ENCODE results near the gene CEACAM3. TPM values are rescaled to one million over a fixed set of nuclear protein-coding genes. Genes with fewer than 3 reads are reported as not detected.
"Not testable (repeated sequence)": the region's sequence is repeated elsewhere in the genome, so short reads cannot be mapped to it uniquely, and the experiment has no call there.

The CEACAM3 gene
- 1 to 10 TPM in 5 of 6 donors, not detected in 1; 1.4 to 6.0 (median 2.7) TPM for total RNA-seq

DNA sequence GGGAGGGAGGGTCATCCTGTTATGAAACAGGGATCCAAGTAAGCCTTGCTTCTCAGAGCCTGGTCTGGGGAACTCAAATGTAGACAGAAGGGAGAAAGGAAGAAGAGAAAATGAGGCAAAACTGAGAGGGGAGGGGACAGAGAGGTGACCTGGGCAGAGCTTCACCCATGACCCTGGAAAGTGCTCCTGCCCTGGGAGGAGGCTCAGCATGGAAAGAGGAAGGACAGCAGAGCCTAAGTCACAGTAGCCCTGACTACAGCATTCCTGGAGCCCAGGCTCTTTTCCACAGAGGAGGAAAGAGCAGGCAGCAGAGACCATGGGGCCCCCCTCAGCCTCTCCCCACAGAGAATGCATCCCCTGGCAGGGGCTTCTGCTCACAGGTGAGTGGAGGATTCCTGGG is at the start of gene CEACAM3:
Gene CEACAM3 (plus strand): TSS at position 226 of the 400 bp plus-strand sequence. CDS start 91 bp downstream, at position 317.
- DNase-seq, result no peak
- Histone ChIP-seq H3K9me3 (no peaks in the 10 kb centered on the region), H3K4me1 (peaks cover 0 to 13% (median 2%) of the 10 kb centered on the region in 4 donors), H3K27ac (peak within 1 kb of the TSS in 3 of 4 donors; percentile 67 to 81 (median 67)), H3K4me3 (peak within 1 kb of the TSS in 1 of 4 donors; percentile 5), H3K27me3 (no peaks in the 10 kb centered on the region), H3K36me3 (no peaks in the 10 kb centered on the region)
- peak in 1 of 2 donors; percentile 27 for ATAC-seq (ENCODE audit: low FRiP score in 2 of 2)
- TF ChIP-seq POLR2A (IDR thresholded peaks at IDR 0.05) (no peak), EP300 (IDR thresholded peaks at IDR 0.05) (no peak), POLR2AphosphoS5 (IDR thresholded peaks at IDR 0.05) (no peak)
- TF ChIP-seq, protein P1, sequence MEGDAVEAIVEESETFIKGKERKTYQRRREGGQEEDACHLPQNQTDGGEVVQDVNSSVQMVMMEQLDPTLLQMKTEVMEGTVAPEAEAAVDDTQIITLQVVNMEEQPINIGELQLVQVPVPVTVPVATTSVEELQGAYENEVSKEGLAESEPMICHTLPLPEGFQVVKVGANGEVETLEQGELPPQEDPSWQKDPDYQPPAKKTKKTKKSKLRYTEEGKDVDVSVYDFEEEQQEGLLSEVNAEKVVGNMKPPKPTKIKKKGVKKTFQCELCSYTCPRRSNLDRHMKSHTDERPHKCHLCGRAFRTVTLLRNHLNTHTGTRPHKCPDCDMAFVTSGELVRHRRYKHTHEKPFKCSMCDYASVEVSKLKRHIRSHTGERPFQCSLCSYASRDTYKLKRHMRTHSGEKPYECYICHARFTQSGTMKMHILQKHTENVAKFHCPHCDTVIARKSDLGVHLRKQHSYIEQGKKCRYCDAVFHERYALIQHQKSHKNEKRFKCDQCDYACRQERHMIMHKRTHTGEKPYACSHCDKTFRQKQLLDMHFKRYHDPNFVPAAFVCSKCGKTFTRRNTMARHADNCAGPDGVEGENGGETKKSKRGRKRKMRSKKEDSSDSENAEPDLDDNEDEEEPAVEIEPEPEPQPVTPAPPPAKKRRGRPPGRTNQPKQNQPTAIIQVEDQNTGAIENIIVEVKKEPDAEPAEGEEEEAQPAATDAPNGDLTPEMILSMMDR (IDR thresholded peaks at IDR 0.05), result no peak

DNA sequence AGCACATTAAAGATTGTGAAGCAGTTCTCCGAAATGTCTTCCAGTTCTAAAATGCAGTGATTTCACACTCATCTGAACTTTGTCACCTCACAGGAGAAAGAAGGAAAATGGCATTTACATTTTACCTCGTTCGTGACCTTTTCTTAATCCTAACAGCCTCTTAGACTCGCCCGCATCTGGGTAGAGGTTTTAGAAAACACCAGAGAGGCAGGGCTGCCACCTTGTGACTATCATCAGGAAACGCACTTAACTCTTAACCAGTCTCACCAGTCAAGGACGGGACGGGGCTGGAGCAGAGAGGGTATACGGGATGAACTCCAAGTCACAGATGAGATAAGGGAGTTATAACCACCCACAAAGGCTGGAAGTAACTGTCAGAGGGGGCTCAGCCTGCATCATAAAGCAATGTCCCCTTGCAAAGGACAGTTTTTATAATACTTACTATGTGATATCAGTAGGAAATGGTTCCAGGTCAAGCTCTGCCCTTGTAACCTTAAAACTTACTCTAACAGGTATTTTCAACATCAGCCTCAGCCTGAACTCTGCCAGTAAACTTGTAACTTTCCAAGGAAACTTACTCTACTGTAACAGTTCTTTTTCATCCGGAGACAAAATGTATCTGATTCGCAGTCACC is 49.7 kb upstream of the CEACAM3 start:
- no peaks in the 10 kb centered on the region for H3K9me3 ChIP-seq
- peaks cover 0 to 18% (median 1%) of the 10 kb centered on the region in 4 donors for H3K4me1 ChIP-seq
- 19% methylated on average over 11 of the region's 11 CpGs for WGBS, 2 donors
- no peaks in the 10 kb centered on the region for H3K36me3 ChIP-seq
- H3K27me3 ChIP-seq, result no peaks in the 10 kb centered on the region
- TF ChIP-seq, protein P1 (IDR thresholded peaks at IDR 0.05), result peak in 5 of 6 experiments; percentile 18 to 67 (median 56)
- TF ChIP-seq EP300 (IDR thresholded peaks at IDR 0.05) (no peak), POLR2AphosphoS5 (IDR thresholded peaks at IDR 0.05) (no peak)
- DNase-seq (peak in 1 of 2 donors; percentile 80), ATAC-seq (ENCODE audit: low FRiP score in 2 of 2) (peak; percentile 75 to 78)
- H3K4me3 ChIP-seq, result no peak overlapping the region
- peak overlapping the region in 1 of 4 donors; percentile 21 for H3K27ac ChIP-seq

DNA sequence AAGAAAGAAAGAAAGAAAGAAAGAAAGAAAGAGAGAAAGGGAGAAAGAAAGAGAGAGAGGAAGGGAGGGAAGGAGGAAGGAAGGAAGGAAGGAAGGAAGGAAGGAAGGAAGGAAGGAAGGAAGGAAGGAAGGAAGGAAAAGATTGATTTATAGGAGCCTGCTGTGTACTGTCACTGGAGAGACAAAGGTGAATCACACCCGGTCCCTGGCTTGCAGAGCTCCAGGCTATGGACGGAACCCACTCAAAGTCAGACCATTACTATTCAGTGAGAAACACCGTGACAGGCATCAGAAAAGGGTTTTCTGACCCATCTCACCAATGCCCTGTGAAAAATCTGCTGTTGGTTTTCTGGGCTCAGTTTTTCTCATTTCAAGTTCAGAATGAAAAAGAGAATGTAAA is 48.4 kb upstream of the CEACAM3 start:
- H3K9me3 ChIP-seq, result no peaks in the 10 kb centered on the region
- peaks cover 0 to 27% (median 2%) of the 10 kb centered on the region in 4 donors for H3K4me1 ChIP-seq
- no peak for ATAC-seq (ENCODE audit: low FRiP score in 2 of 2)
- no peak overlapping the region for H3K4me3 ChIP-seq
- H3K27ac ChIP-seq, result peak overlapping the region in 2 of 4 donors; percentile 2 to 49
- no peak for TF ChIP-seq POLR2A (IDR thresholded peaks at IDR 0.05)
- TF ChIP-seq POLR2AphosphoS5 (IDR thresholded peaks at IDR 0.05), result no peak
- TF ChIP-seq EP300 (IDR thresholded peaks at IDR 0.05), result no peak
- TF ChIP-seq, protein P1 (IDR thresholded peaks at IDR 0.05), result no peak
- H3K36me3 ChIP-seq, result no peaks in the 10 kb centered on the region
- DNase-seq, result no peak
- WGBS, 2 donors, result 59 to 83% methylated on average over 3 of the region's 3 CpGs
- no peaks in the 10 kb centered on the region for H3K27me3 ChIP-seq

DNA sequence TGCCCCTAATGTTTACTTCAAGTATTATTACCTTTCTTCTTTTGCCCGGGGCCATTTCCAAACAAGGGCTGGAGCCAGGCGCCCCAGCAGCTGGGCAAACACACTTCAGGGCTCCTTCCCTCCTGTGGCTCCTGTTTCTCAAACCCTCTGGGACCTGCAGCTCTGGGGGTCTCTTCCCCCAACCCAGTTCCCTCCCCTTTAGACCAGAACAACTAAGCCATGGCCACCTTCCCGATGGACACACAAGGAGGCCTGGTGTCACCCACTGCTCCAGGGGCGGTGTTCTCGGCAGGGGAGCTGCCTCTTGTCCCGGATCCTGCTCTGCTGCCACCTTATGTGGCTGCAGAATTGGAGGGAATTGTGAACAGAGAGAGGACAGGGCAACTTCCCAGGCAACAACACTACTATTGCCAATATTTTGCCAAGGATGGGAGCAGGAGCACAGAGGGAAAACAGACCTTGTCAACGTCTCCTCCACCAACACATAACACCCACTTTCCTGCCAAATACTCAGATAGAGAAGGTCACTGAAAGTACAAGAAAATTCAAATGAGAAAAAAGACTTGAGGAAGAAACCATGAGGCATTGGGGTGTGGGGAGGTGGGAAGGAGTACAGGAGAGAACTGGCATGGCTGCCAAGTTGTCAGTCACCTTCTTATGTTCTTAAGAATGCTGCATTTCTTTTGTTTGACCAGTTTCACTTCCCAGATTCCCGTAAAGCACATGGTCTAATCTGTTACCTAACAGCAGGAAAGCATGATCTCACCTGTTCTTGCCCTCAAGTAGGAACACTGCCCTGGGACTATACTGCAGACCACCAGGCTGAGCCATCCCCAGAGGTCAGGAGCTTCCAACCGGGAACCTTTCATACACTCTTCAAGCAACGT is 45.9 kb upstream of the CEACAM3 start:
- not testable (repeated sequence) for H3K27me3 ChIP-seq, H3K36me3 ChIP-seq, H3K9me3 ChIP-seq
- peak in 1 of 2 donors; percentile 50 for TF ChIP-seq POLR2AphosphoS5 (IDR thresholded peaks at IDR 0.05)
- peak in 2 of 4 donors; percentile 29 to 93 for TF ChIP-seq EP300 (IDR thresholded peaks at IDR 0.05)
- TF ChIP-seq POLR2A (IDR thresholded peaks at IDR 0.05), result peak in 1 of 4 donors; percentile 63
- Histone ChIP-seq H3K4me3 (peak overlapping the region in 3 of 4 donors; percentile 20 to 38 (median 36)), H3K4me1 (peaks cover 0 to 48% (median 14%) of the 10 kb centered on the region in 4 donors), H3K27ac (peak overlapping the region; percentile 53 to 89 (median 74))
- ATAC-seq (ENCODE audit: low FRiP score in 2 of 2), result peak; percentile 4 to 66
- peak in 1 of 2 donors; percentile 81 for DNase-seq
- 43 to 71% methylated on average over 4 to 8 of the region's 10 CpGs for WGBS, 2 donors

DNA sequence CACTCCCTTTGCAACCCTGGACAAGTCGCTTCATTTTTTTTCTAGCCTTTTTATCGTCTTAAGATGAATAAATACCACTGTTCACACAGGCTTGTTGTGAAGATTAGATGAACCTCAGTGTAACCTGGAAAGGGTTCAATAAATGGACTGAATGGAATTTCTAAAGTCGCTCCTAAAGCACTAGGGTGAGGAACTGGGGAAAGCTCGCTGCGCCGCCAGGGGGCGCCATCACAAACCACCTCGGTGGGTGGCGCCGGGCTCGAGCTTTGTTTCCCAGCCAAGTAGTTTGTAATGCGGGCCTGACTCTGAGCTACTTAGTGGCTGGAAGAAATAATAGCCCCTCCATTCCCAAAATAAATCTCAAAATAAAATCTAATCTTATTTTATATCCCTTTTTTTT is 43.2 kb upstream of the CEACAM3 start:
- DNase-seq (peak; percentile 83 to 96), ATAC-seq (ENCODE audit: low FRiP score in 2 of 2) (peak; percentile 32 to 74)
- Histone ChIP-seq H3K9me3 (no peaks in the 10 kb centered on the region), H3K4me3 (no peak overlapping the region), H3K36me3 (no peaks in the 10 kb centered on the region), H3K27ac (peak overlapping the region in 3 of 4 donors; percentile 72 to 89 (median 77)), H3K27me3 (no peaks in the 10 kb centered on the region), H3K4me1 (peaks cover 0 to 38% (median 13%) of the 10 kb centered on the region in 4 donors)
- 10 to 12% methylated on average over 12 of the region's 12 CpGs for WGBS, 2 donors
- TF ChIP-seq, protein P1 (IDR thresholded peaks at IDR 0.05), result peak; percentile 51 to 81 (median 70)
- TF ChIP-seq POLR2A (IDR thresholded peaks at IDR 0.05), result no peak
